Measurements from ENCODE around the gene GARNL3.

The GARNL3 gene

GRCh38 chr9:127264462-127265219, at the start of gene GARNL3:
TSS of gene GARNL3 (plus strand) at chr9:127264774. CDS start at chr9:127264878, 104 bp downstream.
- DNase-seq, result no peak

- DNase-seq, result no peak
Measured at GRCh38 chr9:127215268-127216209, 49.0 kb upstream of the GARNL3 start.

GRCh38 chr9:127216210-127216887, 48.2 kb upstream of the GARNL3 start:
- DNase-seq, result no peak

GRCh38 chr9:127216888-127217217, 47.7 kb upstream of the GARNL3 start:
- DNase-seq, result no peak

GRCh38 chr9:127218818-127219217, 45.8 kb upstream of the GARNL3 start:
- DNase-seq, result no peak

GRCh38 chr9:127219520-127219919, 45.1 kb upstream of the GARNL3 start:
- no peak for DNase-seq

GRCh38 chr9:127221695-127222094, 42.9 kb upstream of the GARNL3 start:
- DNase-seq, result no peak

- DNase-seq, result no peak
Measured at GRCh38 chr9:127222388-127223095, 42.0 kb upstream of the GARNL3 start.

GRCh38 chr9:127223266-127223665, 41.3 kb upstream of the GARNL3 start:
- no peak for DNase-seq

- no peak for DNase-seq
Measured at GRCh38 chr9:127223810-127224177, 40.8 kb upstream of the GARNL3 start.

GRCh38 chr9:127224178-127224882, 40.2 kb upstream of the GARNL3 start:
- DNase-seq, result peak; percentile 91

GRCh38 chr9:127224883-127225739, 39.5 kb upstream of the GARNL3 start:
- peak; percentile 92 for DNase-seq

- no peak for DNase-seq
Measured at GRCh38 chr9:127225801-127226625, 38.6 kb upstream of the GARNL3 start.

- DNase-seq, result no peak
Measured at GRCh38 chr9:127229691-127230417, 34.7 kb upstream of the GARNL3 start.

GRCh38 chr9:127231666-127232065, 32.9 kb upstream of the GARNL3 start:
- DNase-seq, result no peak

- no peak for DNase-seq
Measured at GRCh38 chr9:127232833-127233549, 31.6 kb upstream of the GARNL3 start.

- DNase-seq, result no peak
Measured at GRCh38 chr9:127233550-127233949, 31.0 kb upstream of the GARNL3 start.

GRCh38 chr9:127233989-127234388, 30.6 kb upstream of the GARNL3 start:
- no peak for DNase-seq

- no peak for DNase-seq
Measured at GRCh38 chr9:127237801-127238200, 26.8 kb upstream of the GARNL3 start.
